HEK293T (cell line): Measurements from ENCODE around the gene PFDN5.
"Not testable (repeated sequence)": the region's sequence is repeated elsewhere in the genome, so short reads cannot be mapped to it uniquely, and the experiment has no call there.

Experiments
- CTCF ChIA-PET: fragments of 350-600 bp; formaldehyde crosslinking; extraction: SDS; loops from one replicate; lab custom pipeline; 2021; ENCODE audit warnings: antibody characterized with exemption, inconsistent platforms; lab: Yijun Ruan, JAX
- POLR2A ChIA-PET: fragments of 350-600 bp; formaldehyde crosslinking; extraction: SDS; loops from one replicate; lab custom pipeline; 2020; ENCODE audit warnings: antibody characterized with exemption, inconsistent platforms; lab: Yijun Ruan, JAX
- DNase-seq: peaks from one replicate; pipeline ENCODE4 v3.0.0; 2012; ENCODE audit warnings: mixed read lengths; ENCODE audit errors: extremely low spot score
- ARNT ChIP-seq: fragments of 450-650 bp; IDR thresholded peaks from 2 replicates; pipeline ENCODE4 v1.6.1; 2017; ENCODE audit warnings: mild to moderate bottlenecking
- BHLHE40 ChIP-seq: fragments of 450-650 bp; IDR thresholded peaks from 2 replicates; pipeline ENCODE4 v1.6.1; 2016; ENCODE audit warnings: mild to moderate bottlenecking, moderate library complexity, borderline replicate concordance
- CTBP1 ChIP-seq: fragments of 450-650 bp; IDR thresholded peaks from 2 replicates; pipeline ENCODE4 v1.6.1; 2016; ENCODE audit warnings: borderline replicate concordance
- ELF4 ChIP-seq: fragments of 450-650 bp; IDR thresholded peaks from 2 replicates; pipeline ENCODE4 v1.6.1; 2017; ENCODE audit warnings: antibody characterized with exemption
- FOXA1 ChIP-seq: fragments of 450-650 bp; IDR thresholded peaks from 2 replicates; pipeline ENCODE4 v1.6.1; 2016; ENCODE audit warnings: mild to moderate bottlenecking
- FOXK2 ChIP-seq: fragments of 450-650 bp; IDR thresholded peaks from 2 replicates; pipeline ENCODE4 v1.6.1; 2016; ENCODE audit warnings: mild to moderate bottlenecking
- FOXM1 ChIP-seq: fragments of 450-650 bp; IDR thresholded peaks from 2 replicates; pipeline ENCODE4 v1.6.1; 2017; ENCODE audit warnings: mild to moderate bottlenecking, borderline replicate concordance
- HDGF ChIP-seq: fragments of 450-650 bp; IDR thresholded peaks from 2 replicates; pipeline ENCODE4 v1.6.1; 2017; ENCODE audit warnings: antibody characterized with exemption, borderline replicate concordance
- L3MBTL2 ChIP-seq: fragments of 450-650 bp; conservative IDR thresholded peaks from 2 replicates; pipeline ENCODE4 v1.6.1; 2016; ENCODE audit warnings: mild to moderate bottlenecking
- LEF1 ChIP-seq: fragments of 450-650 bp; IDR thresholded peaks from 2 replicates; pipeline ENCODE4 v1.6.1; 2017; ENCODE audit warnings: mild to moderate bottlenecking, borderline replicate concordance
- NFRKB ChIP-seq: fragments of 450-650 bp; IDR thresholded peaks from 2 replicates; pipeline ENCODE4 v1.6.1; 2016; ENCODE audit warnings: mild to moderate bottlenecking, moderate library complexity
- SP1 ChIP-seq: fragments of 450-650 bp; IDR thresholded peaks from 2 replicates; pipeline ENCODE4 v1.6.1; 2017
- SUZ12 ChIP-seq: fragments of 450-650 bp; IDR thresholded peaks from 2 replicates; pipeline ENCODE4 v1.6.1; 2016; ENCODE audit warnings: mild to moderate bottlenecking
- TARDBP ChIP-seq: fragments of 450-650 bp; IDR thresholded peaks from 2 replicates; pipeline ENCODE4 v1.6.1; 2016
- ZNF384 ChIP-seq: fragments of 450-650 bp; IDR thresholded peaks from 2 replicates; pipeline ENCODE4 v1.6.1; 2016
- TF ChIP-seq, protein P1 (sequence below): fragments of 450-650 bp; IDR thresholded peaks from 2 replicates; pipeline ENCODE4 v1.6.1; 2016

The PFDN5 gene

DNA sequence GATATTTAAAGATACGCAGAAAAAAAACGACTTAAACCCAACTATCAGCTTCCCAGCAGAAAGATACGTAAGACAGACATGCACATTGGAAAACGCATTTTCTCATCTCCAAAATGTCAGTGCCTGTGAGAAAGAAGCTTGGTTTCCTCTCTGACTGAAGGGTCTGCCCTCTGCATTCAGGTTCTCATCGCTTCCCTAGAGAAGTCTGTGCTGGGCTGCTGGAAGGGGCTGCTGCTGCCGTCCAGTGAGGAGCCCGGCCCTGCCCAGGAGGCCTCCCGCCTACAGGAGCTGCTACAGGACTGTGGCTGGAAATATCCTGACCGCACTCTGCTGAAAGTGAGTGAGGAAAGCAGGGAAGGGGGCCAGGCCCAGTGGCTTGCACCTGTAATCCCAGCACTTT, 4.7 kb upstream of the PFDN5 start:
- CTCF ChIA-PET: interaction anchor here (0.6 kb wide), 1 partner anchor 49 kb away, joined by 3 read pairs; a partner anchor contains a TSS
- POLR2A ChIA-PET: interaction anchor here (1.2 kb wide), 1 partner anchor 31 kb away, joined by 7 read pairs; the partner anchor contains the start of gene AAAS
- DNase-seq: no peak
- no peak for TF ChIP-seq TARDBP

DNA sequence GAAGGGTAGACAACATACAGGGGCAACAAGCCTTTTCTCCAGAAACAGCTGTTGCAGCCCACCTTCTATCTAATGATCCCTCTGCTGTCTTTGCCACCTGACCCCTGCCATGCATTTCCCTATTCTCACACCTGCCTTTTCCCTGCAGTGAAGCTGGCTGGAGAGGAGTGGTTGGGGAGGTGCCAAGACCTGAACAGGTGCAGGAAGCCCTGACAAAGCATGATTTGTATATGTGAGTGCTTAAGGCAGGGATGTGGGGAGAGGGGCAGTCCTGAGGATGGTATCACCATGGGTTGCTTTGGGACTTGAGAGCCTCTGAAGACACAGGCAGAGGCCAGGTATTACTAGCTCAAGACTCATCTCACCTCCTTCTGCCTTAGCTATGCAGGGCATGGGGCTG, 2.9 kb upstream of the PFDN5 start:
- TF ChIP-seq SP1 (no peak), L3MBTL2 (no peak), NFRKB (no peak), FOXM1 (no peak), HDGF (no peak), ELF4 (no peak)
- TF ChIP-seq, protein P1, sequence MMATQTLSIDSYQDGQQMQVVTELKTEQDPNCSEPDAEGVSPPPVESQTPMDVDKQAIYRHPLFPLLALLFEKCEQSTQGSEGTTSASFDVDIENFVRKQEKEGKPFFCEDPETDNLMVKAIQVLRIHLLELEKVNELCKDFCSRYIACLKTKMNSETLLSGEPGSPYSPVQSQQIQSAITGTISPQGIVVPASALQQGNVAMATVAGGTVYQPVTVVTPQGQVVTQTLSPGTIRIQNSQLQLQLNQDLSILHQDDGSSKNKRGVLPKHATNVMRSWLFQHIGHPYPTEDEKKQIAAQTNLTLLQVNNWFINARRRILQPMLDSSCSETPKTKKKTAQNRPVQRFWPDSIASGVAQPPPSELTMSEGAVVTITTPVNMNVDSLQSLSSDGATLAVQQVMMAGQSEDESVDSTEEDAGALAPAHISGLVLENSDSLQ: no peak
- CTCF ChIA-PET: interaction anchor here (2.1 kb wide), 1 partner anchor 79 kb away, joined by 6 read pairs; no protein-coding TSS in a partner anchor
- POLR2A ChIA-PET: interaction anchor here (0.7 to 0.9 kb wide), 2 partner anchors 23 to 24 kb away, joined by 3 read pairs; partner anchors contain the start of gene ESPL1
- no peak for DNase-seq

DNA sequence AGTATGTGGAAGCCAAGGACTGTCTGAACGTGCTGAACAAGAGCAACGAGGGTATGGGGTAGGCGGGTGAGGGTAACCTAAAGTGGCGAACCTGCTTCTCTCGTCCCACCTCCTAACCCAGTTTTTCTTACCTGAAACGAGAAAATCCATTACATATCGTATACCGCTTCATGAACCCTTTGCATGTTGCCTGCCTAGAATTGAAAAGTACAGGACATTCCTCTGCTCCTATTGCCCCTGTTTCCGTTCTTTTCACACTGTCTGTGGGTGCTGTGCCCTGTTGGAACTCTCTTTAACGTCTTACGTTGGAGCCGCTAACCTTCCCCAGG, 513 bp downstream of the PFDN5 start:
- CTCF ChIA-PET: interaction anchor here (0.6 to 2.2 kb wide), 5 partner anchors 28 to 230 kb away, joined by 3 to 7 read pairs (median 4); partner anchors contain the start of gene ESPL1
- TF ChIP-seq BHLHE40: no peak
- no peak for DNase-seq
- POLR2A ChIA-PET: interaction anchor here (0.8 to 2.8 kb wide), 16 partner anchors 14 to 205 kb away, joined by 3 to 33 read pairs (median 6); partner anchors contain the start of genes AAAS, ESPL1, SP1 and TARBP2

DNA sequence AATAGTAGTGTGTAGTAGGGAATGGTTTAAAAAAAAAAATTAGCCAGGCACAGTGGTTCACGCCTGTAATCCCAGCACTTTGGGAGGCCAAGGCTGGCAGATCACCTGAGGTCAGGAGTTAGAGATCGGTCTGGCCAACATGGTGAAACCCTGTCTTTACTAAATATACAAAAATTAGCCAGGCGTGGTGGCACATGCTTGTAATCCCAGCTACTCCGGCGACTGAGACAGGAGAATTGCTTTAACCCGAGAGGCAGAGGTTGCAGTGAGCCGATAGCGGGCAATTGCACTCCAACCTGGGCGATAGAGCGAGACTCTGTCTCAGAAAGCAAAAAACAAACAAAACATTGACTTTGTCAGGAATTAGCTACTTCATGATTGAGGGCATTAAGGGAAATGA, 1.8 kb downstream of the PFDN5 start:
- POLR2A ChIA-PET: interaction anchor here (1.6 kb wide), 1 partner anchor 24 kb away, joined by 11 read pairs; the partner anchor contains the start of gene AAAS
- CTCF ChIA-PET, DNase-seq: not testable (repeated sequence)

DNA sequence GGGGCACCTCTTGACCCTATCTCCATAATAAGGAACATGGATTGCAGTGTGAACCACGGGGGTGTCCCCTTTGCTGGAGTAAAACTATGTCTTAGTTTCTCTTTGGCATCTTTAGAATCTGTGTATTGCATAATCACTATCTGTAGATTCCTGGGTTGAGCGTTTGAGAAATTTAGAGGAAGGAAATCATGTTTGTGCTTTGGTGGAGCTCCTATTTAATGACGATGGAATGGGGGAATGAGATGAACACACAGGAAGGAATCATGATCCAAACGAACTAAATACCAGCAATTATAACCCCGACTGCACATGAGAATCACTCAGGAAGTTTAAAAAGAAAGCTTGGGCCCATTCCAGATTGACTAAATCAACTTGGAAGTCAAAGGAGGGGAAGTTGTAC, 2.8 kb downstream of the PFDN5 start:
- TF ChIP-seq CTBP1 (no peak), NFRKB (no peak), BHLHE40 (no peak), SP1 (no peak), FOXA1 (no peak), FOXM1 (no peak), SUZ12 (no peak), TARDBP (no peak), L3MBTL2 (no peak), HDGF (no peak), ZNF384 (no peak), FOXK2 (no peak), ELF4 (no peak), ARNT (no peak), LEF1 (no peak)
- TF ChIP-seq, protein P1: no peak
- no peak for DNase-seq
- ChIA-PET CTCF (no interaction called here), POLR2A (interaction anchor here (0.8 to 1.6 kb wide), 3 partner anchors 23 to 219 kb away, joined by 3 to 11 read pairs (median 3); partner anchors contain the start of genes AAAS and SPRYD3)

DNA sequence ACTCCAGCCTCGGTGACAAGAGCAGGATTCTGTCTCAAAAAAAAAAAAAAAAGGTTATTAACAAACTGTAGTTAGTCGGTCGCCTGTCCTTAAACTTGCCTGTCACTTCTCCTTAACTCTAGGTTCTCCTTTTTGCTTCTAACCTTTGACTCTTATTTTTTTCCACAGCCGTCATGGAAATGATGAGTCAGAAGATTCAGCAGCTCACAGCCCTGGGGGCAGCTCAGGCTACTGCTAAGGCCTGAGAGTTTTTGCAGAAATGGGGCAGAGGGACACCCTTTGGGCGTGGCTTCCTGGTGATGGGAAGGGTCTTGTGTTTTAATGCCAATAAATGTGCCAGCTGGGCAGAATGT, 3.7 kb downstream of the PFDN5 start:
- no peak for DNase-seq
- ChIA-PET CTCF (interaction anchor here (0.6 to 1.8 kb wide), 2 partner anchors 20 to 22 kb away, joined by 3 to 9 read pairs; partner anchors contain the start of gene AAAS), POLR2A (interaction anchor here (0.7 to 4.5 kb wide), 6 partner anchors 10 to 377 kb away, joined by 3 to 51 read pairs (median 4); partner anchors contain the start of genes AAAS, ATP5MC2 and TARBP2)
- TF ChIP-seq, protein P1: no peak
- TF ChIP-seq FOXA1 (no peak), ARNT (no peak), NFRKB (no peak)

DNA sequence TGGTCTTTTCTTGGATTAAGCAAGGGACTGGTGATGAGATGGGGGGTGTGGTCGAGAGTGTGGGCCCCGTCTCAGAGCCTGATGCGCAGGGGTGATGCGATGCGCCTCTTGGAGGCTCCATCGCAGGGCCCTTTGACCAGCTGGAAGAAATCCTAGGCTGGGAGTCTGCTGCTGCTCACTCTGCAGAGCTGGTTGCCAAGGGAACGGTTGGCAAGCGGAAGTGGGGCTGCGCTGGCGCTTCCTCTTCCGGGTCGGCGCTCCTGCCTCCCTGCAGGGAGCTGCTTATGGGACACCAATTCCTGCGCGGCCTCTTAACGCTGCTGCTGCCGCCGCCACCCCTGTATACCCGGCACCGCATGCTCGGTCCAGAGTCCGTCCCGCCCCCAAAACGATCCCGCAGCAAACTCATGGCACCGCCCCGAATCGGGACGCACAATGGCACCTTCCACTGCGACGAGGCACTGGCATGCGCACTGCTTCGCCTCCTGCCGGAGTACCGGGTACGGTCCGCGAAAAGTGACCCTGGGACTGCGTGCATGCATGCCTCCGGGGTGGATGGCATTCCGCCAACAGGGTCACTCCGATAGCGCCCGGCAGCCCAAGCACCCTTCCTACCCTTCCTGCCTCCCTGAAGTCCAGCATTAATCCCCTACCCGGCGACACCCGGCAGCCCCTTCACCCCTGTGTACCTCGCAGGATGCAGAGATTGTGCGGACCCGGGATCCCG, 4.3 kb downstream of the PFDN5 start, which contains the start of gene MYG1:
TSS of gene MYG1 (plus strand) at position 242 of the 727 bp plus-strand sequence. CDS start at position 285, 43 bp downstream.
- TF ChIP-seq ELF4 (peak; percentile 84), L3MBTL2 (peak; percentile 83), SP1 (no peak), SUZ12 (no peak), HDGF (no peak)
- TF ChIP-seq, protein P1: peak; percentile 44; the same call in 1 of the 2 replicates
- POLR2A ChIA-PET: interaction anchor here (0.7 to 4.5 kb wide), 6 partner anchors 9 to 376 kb away, joined by 3 to 51 read pairs (median 4); partner anchors contain the start of genes AAAS, ATP5MC2 and TARBP2
- DNase-seq: peak; percentile 88
- CTCF ChIA-PET: interaction anchor here (0.6 to 1.8 kb wide), 3 partner anchors 19 to 140 kb away, joined by 3 to 9 read pairs (median 3); partner anchors contain the start of gene AAAS
